HCT116 (cell line): ENCODE measurements around the gene SNAP29. TPM values are rescaled to one million over a fixed set of nuclear protein-coding genes. Genes with fewer than 3 reads are reported as not detected.
"Not testable (repeated sequence)": the region's sequence is repeated elsewhere in the genome, so short reads cannot be mapped to it uniquely, and the experiment has no call there.

Experiments
- ATAC-seq: fragments of 200-7000 bp; cut with Tn5 transposase; 2 replicates; pipeline ENCODE4 v1.9.1; 2020; ENCODE audit warnings: mild to moderate bottlenecking, moderate library complexity
- BruUV-seq: library from RNA; stranded (reverse); fragments of 400-500 nt; replicated peaks from 2 replicates; lab custom pipeline; 2021; lab: Mats Ljungman, UMichigan
- CTCF ChIA-PET: fragments of 300-600 bp; sonication (Branson Sonifier 250); formaldehyde crosslinking; loops from one replicate; lab custom pipeline; 2021; ENCODE audit warnings: antibody characterized with exemption; lab: Charles Lee
- POLR2A ChIA-PET: fragments of 300-600, 350-600 bp; sonication (Branson Sonifier 250); formaldehyde crosslinking; loops from one replicate; lab custom pipeline; 2021; ENCODE audit warnings: antibody characterized with exemption; lab: Charles Lee
- RAD21 ChIA-PET, 2 experiments: fragments of 300-600 bp; sonication (Branson Sonifier 250); formaldehyde crosslinking; loops; one replicate each; lab custom pipeline; 2023; ENCODE audit warnings: low total read pairs in 2 of 2; ENCODE audit not compliant: uncharacterized antibody in 2 of 2, unreplicated experiment in 2 of 2, low non-redundant PET in 1 of 2; lab: Charles Lee
- DNase-seq: peaks from one replicate; pipeline ENCODE4 v3.0.0-alpha.2; 2010; ENCODE audit warnings: low read depth, low spot score
- H2AFZ ChIP-seq: fragments of 200-600 bp; shearing (Covaris generic), sonication (generic); 2 replicates; pipeline ENCODE4 v1.6.1; 2017; ENCODE audit warnings: low read depth, mixed run types, mixed read lengths, antibody characterized with exemption, low read length; ENCODE audit not compliant: poor library complexity, severe bottlenecking
- H3K27ac ChIP-seq: 2 replicates; pipeline ENCODE4 v1.5.1; 2012; ENCODE audit warnings: low read depth, low read length
- H3K27me3 ChIP-seq: fragments of 200-600 bp; sonication (generic); 2 replicates; pipeline ENCODE4 v1.6.1; 2016; ENCODE audit warnings: mixed run types, low read length, mixed read lengths; ENCODE audit not compliant: insufficient read depth
- H3K36me3 ChIP-seq, 2 experiments: fragments of 200-500 bp in 1 of 2; fragments of 200-600 bp in 1 of 2; sonication (Bioruptor generic) in 1 of 2; sonication (generic) in 1 of 2; 2 replicates each; pipeline versions ENCODE4 v1.5.1 to v1.6.1; 2014 to 2016; ENCODE audit warnings: low read length in 2 of 2, inconsistent platforms in 1 of 2, mixed read lengths in 1 of 2, mixed run types in 1 of 2; ENCODE audit not compliant: insufficient read depth in 2 of 2, control insufficient read depth in 1 of 2
- H3K4me1 ChIP-seq, 2 experiments: fragments of 200-600 bp in 1 of 2; sonication (generic) in 1 of 2; 2 replicates each; pipeline versions ENCODE4 v1.5.1 to v1.6.1; 2012 to 2017; ENCODE audit warnings: low read length in 2 of 2, inconsistent platforms in 1 of 2, mild to moderate bottlenecking in 1 of 2, mixed read lengths in 1 of 2, mixed run types in 1 of 2, moderate library complexity in 1 of 2; ENCODE audit not compliant: insufficient read depth in 2 of 2, control insufficient read depth in 1 of 2
- H3K4me2 ChIP-seq: fragments of 200-600 bp; sonication (generic); 2 replicates; pipeline ENCODE4 v1.6.1; 2017; ENCODE audit warnings: mixed run types, low read length, mixed read lengths
- H3K4me3 ChIP-seq, 2 experiments: fragments of 200-600 bp in 1 of 2; sonication (generic) in 1 of 2; replicated peaks in 1 of 2; 2 replicates each; pipeline ENCODE4 v1.5.1; 2011 to 2016; ENCODE audit warnings: low read length in 2 of 2, control low read depth in 1 of 2, low read depth in 1 of 2, mild to moderate bottlenecking in 1 of 2, mixed read lengths in 1 of 2, mixed run types in 1 of 2
- H3K79me2 ChIP-seq: fragments of 200-600 bp; sonication (generic); 2 replicates; pipeline ENCODE4 v1.6.1; 2017; ENCODE audit warnings: mild to moderate bottlenecking, mixed run types, low read length, moderate library complexity, mixed read lengths; ENCODE audit not compliant: insufficient read depth
- H3K9ac ChIP-seq: fragments of 200-600 bp; sonication (generic); 2 replicates; pipeline ENCODE4 v1.6.1; 2016; ENCODE audit warnings: low read length, mixed read lengths
- H3K9me2 ChIP-seq: fragments of 200-600 bp; sonication (generic), shearing (Covaris generic); 2 replicates; pipeline ENCODE4 v1.6.1; 2017; ENCODE audit warnings: mixed run types, mild to moderate bottlenecking, moderate library complexity; ENCODE audit not compliant: insufficient read depth
- H3K9me3 ChIP-seq, 2 experiments: fragments of 200-500 bp in 1 of 2; fragments of 200-600 bp in 1 of 2; sonication (Bioruptor generic) in 1 of 2; sonication (generic) in 1 of 2; 2 replicates each; pipeline ENCODE4 v1.6.1; 2014 to 2017; ENCODE audit warnings: low read length in 2 of 2, mixed read lengths in 2 of 2, inconsistent platforms in 1 of 2, low read depth in 1 of 2, mild to moderate bottlenecking in 1 of 2, mixed run types in 1 of 2, moderate library complexity in 1 of 2; ENCODE audit not compliant: control insufficient read depth in 1 of 2, insufficient read depth in 1 of 2
- H4K20me1 ChIP-seq: fragments of 200-600 bp; sonication (generic), shearing (Covaris generic); 2 replicates; pipeline ENCODE4 v1.6.1; 2017; ENCODE audit warnings: mixed run types, mild to moderate bottlenecking, moderate library complexity; ENCODE audit not compliant: insufficient read depth
- ATF3 ChIP-seq: IDR thresholded peaks from 2 replicates; pipeline ENCODE4 v1.6.1; 2012
- CTCF ChIP-seq, 3 experiments: fragments of 200-600 bp in 1 of 3; sonication (generic) in 1 of 3; IDR thresholded peaks in 2 of 3; conservative IDR thresholded peaks in 1 of 3; 2 replicates each; pipeline ENCODE4 v1.5.1; 2012 to 2017; ENCODE audit warnings: low read depth in 2 of 3, low read length in 2 of 3, antibody characterized with exemption in 1 of 3, borderline replicate concordance in 1 of 3, control low read depth in 1 of 3, mild to moderate bottlenecking in 1 of 3, mixed read lengths in 1 of 3, mixed run types in 1 of 3, moderate library complexity in 1 of 3; ENCODE audit not compliant: insufficient read depth in 1 of 3
- EGR1 ChIP-seq: IDR thresholded peaks from 2 replicates; pipeline ENCODE4 v1.6.1; 2012; ENCODE audit warnings: low read depth
- ELF1 ChIP-seq: IDR thresholded peaks from 2 replicates; pipeline ENCODE4 v1.6.1; 2012; ENCODE audit warnings: low read depth, borderline replicate concordance
- EZH2phosphoT487 ChIP-seq: fragments of 200-600 bp; IDR thresholded peaks from 2 replicates; pipeline ENCODE4 v1.6.1; 2018; ENCODE audit warnings: antibody characterized with exemption, borderline replicate concordance
- FOSL1 ChIP-seq: IDR thresholded peaks from 2 replicates; pipeline ENCODE4 v1.6.1; 2012; ENCODE audit warnings: low read depth
- JUND ChIP-seq: IDR thresholded peaks from 2 replicates; pipeline ENCODE4 v1.6.1; 2012
- POLR2AphosphoS5 ChIP-seq: IDR thresholded peaks from 2 replicates; pipeline ENCODE4 v1.6.1; 2011; ENCODE audit warnings: mild to moderate bottlenecking, low read depth, low read length, moderate library complexity
- REST ChIP-seq: IDR thresholded peaks from 2 replicates; pipeline ENCODE4 v1.6.1; 2012; ENCODE audit warnings: low read depth
- TCF7L2 ChIP-seq: IDR thresholded peaks from 2 replicates; pipeline ENCODE4 v1.7.0; 2011; ENCODE audit warnings: borderline replicate concordance, inconsistent platforms; ENCODE audit not compliant: insufficient read depth, insufficient read length; ENCODE audit errors: extremely low read depth
- intact Hi-C: fragments of 100-400 bp; cut with micrococcal nuclease; formaldehyde crosslinking; loops from 2 replicates; pipeline ENCODE4 v1.10.0; 2022
- total RNA-seq: library from RNA; stranded (reverse); gene quantifications from one replicate; pipeline ENCODE4 v1.2.1, GENCODE V29; 2021; ENCODE audit not compliant: unreplicated experiment

Gene SNAP29
- total RNA-seq, 1 experiment from 2014 or later, result 27.3 TPM

GRCh38 chr22:20937794-20938671 lies 79.2 kb downstream of the SNAP29 start:
- intact Hi-C loops, result no loop called here
- no peak for TF ChIP-seq EGR1
- TF ChIP-seq FOSL1, result no peak
- TF ChIP-seq REST, result no peak
- no peak for TF ChIP-seq POLR2AphosphoS5
- TF ChIP-seq TCF7L2, result no peak
- TF ChIP-seq CTCF (IDR thresholded peaks at IDR 0.05 in 2 of 3, conservative IDR thresholded peaks at IDR 0.05 in 1 of 3; ENCODE audit: borderline replicate concordance in 1 of 3, insufficient read depth in 1 of 3, low read depth in 2 of 3, low read length in 2 of 3), result no peak
- TF ChIP-seq ELF1, result no peak
- TF ChIP-seq EZH2phosphoT487, result no peak
- no peak for TF ChIP-seq JUND
- no peak for TF ChIP-seq ATF3
- Histone ChIP-seq H3K9me2 (no peaks in the 10 kb centered on the region), H4K20me1 (peaks cover 47% of the 10 kb centered on the region; the same call in 1 of the 2 replicates), H3K4me2 (no peak overlapping the region), H3K27ac (no peak overlapping the region), H3K36me3 (peaks cover 19 to 27% of the 10 kb centered on the region in 2 experiments; a peak in 3 of 4 replicates), H3K4me3 (no peak overlapping the region), H3K9ac (no peak overlapping the region), H3K4me1 (peaks cover 0 to 20% of the 10 kb centered on the region in 2 experiments; a peak in 2 of 4 replicates), H3K27me3 (no peaks in the 10 kb centered on the region), H3K9me3 (no peaks in the 10 kb centered on the region), H2AFZ (no peak overlapping the region), H3K79me2 (peaks cover 99% of the 10 kb centered on the region)
- RAD21 ChIA-PET, result no interaction called here
- BruUV-seq, result TSS peak; percentile 3
- no peak for ATAC-seq
- CTCF ChIA-PET, result interaction anchor here (0.6 kb wide), 1 partner anchor 17 kb away, joined by 5 read pairs; no protein-coding TSS in a partner anchor
- DNase-seq, result no peak
- POLR2A ChIA-PET, result no interaction called here

- H2AFZ ChIP-seq, H3K27me3 ChIP-seq, CTCF ChIA-PET, H3K9me2 ChIP-seq, H3K9me3 ChIP-seq, H3K4me3 ChIP-seq, POLR2A ChIA-PET, H3K4me2 ChIP-seq, intact Hi-C loops, ATAC-seq, H3K27ac ChIP-seq, RAD21 ChIA-PET, H3K9ac ChIP-seq, BruUV-seq, DNase-seq: not testable (repeated sequence)
- H3K79me2 ChIP-seq, result peaks cover 99% of the 10 kb centered on the region
- H3K4me1 ChIP-seq, result peaks cover 6 to 36% of the 10 kb centered on the region in 2 experiments
- H3K36me3 ChIP-seq, result peaks cover 11 to 21% of the 10 kb centered on the region in 2 experiments; a peak in 3 of 4 replicates
- peaks cover 49% of the 10 kb centered on the region; the same call in 1 of the 2 replicates for H4K20me1 ChIP-seq
Observed at GRCh38 chr22:20939457-20940185, 80.8 kb downstream of the SNAP29 start.
